GM12878 (cell line): ENCODE results near the gene CNN2. TPM values are rescaled to one million over a fixed set of nuclear protein-coding genes. Genes with fewer than 3 reads are reported as not detected.
A peak's percentile ranks its signal among the peaks of the same experiment; 100 is the strongest.

Experiments
- ATAC-seq: fragments of 200-7000 bp; cut with Tn5 transposase; 3 replicates; pipeline ENCODE4 v1.9.1; 2020; ENCODE audit warnings: mild to moderate bottlenecking, moderate library complexity
- BruUV-seq: library from RNA; stranded (reverse); fragments of 400-500 nt; replicated peaks from 2 replicates; lab custom pipeline; 2021; lab: Mats Ljungman, UMichigan
- CTCF ChIA-PET: fragments of 300-600 bp; sonication (Branson Sonifier 250); formaldehyde crosslinking; extraction: SDS; loops from one replicate; lab custom pipeline; 2021; ENCODE audit warnings: inconsistent platforms; lab: Yijun Ruan, JAX
- POLR2A ChIA-PET: fragments of 350-600 bp; formaldehyde crosslinking; extraction: SDS; loops from one replicate; lab custom pipeline; 2021; ENCODE audit warnings: inconsistent platforms; lab: Charles Lee
- RAD21 ChIA-PET: fragments of 300-600 bp; sonication (Branson Sonifier 250); formaldehyde crosslinking; loops from one replicate; lab custom pipeline; 2023; ENCODE audit warnings: antibody characterized with exemption; ENCODE audit not compliant: unreplicated experiment; lab: Charles Lee
- SMC1A ChIA-PET: fragments of 300-600 bp; sonication (Branson Sonifier 250); formaldehyde crosslinking; loops from one replicate; lab custom pipeline; 2023; ENCODE audit not compliant: unreplicated experiment, uncharacterized antibody; lab: Charles Lee
- DNase-seq: peaks from one replicate; pipeline ENCODE4 v3.0.0-alpha.2; 2011; ENCODE audit warnings: low read depth, low spot score
- FAIRE-seq: peaks from 3 replicates; lab custom pipeline; 2011; peaks lifted over from hg19 to GRCh38; lab: Jason Lieb, UNC
- H2AFZ ChIP-seq: 2 replicates; pipeline ENCODE4 v1.6.0; 2011; ENCODE audit warnings: low read depth, low read length, control low read depth; ENCODE audit not compliant: control insufficient read depth
- H3K27ac ChIP-seq: 2 replicates; pipeline ENCODE4 v1.5.1; 2011; ENCODE audit warnings: control low read depth; ENCODE audit not compliant: control insufficient read depth, insufficient read depth
- H3K27me3 ChIP-seq, 2 experiments: replicated peaks in 1 of 2; 2 replicates each; pipeline versions ENCODE4 v1.6.0 to v1.6.1; 2011; ENCODE audit warnings: low read length in 1 of 2; ENCODE audit not compliant: control insufficient read depth in 2 of 2, insufficient read depth in 2 of 2
- H3K36me3 ChIP-seq, 2 experiments: 2 replicates each; pipeline ENCODE4 v1.5.1; 2011; ENCODE audit warnings: low read length in 1 of 2; ENCODE audit not compliant: control insufficient read depth in 2 of 2, insufficient read depth in 2 of 2
- H3K4me1 ChIP-seq: 2 replicates; pipeline ENCODE4 v1.6.1; 2011; ENCODE audit warnings: mild to moderate bottlenecking, low read length, moderate library complexity, mixed read lengths; ENCODE audit not compliant: control insufficient read depth, insufficient read depth
- H3K4me2 ChIP-seq: 2 replicates; pipeline ENCODE4 v1.6.0; 2011; ENCODE audit warnings: control low read depth; ENCODE audit not compliant: control insufficient read depth, insufficient read depth
- H3K4me3 ChIP-seq: fragments of 200-600 bp; sonication (generic); 2 replicates; pipeline ENCODE4 v1.5.1; 2016
- H3K79me2 ChIP-seq: 2 replicates; pipeline ENCODE4 v1.6.0; 2011; ENCODE audit warnings: low read length; ENCODE audit not compliant: control insufficient read depth, insufficient read depth
- H3K9ac ChIP-seq: 2 replicates; pipeline ENCODE4 v1.8.0; 2011; ENCODE audit warnings: low read length, control low read depth, mixed read lengths; ENCODE audit not compliant: control insufficient read depth, insufficient read depth
- H3K9me3 ChIP-seq: replicated peaks from 3 replicates; pipeline ENCODE4 v1.5.1; 2011; ENCODE audit warnings: mild to moderate bottlenecking, low read length; ENCODE audit not compliant: control insufficient read depth, insufficient read depth
- H4K20me1 ChIP-seq: 2 replicates; pipeline ENCODE4 v1.6.0; 2011; ENCODE audit not compliant: control insufficient read depth, insufficient read depth
- BHLHE40 ChIP-seq, 2 experiments: fragments of 450-650 bp in 1 of 2; IDR thresholded peaks; 2 replicates each; pipeline ENCODE4 v1.6.1; 2011 to 2017; ENCODE audit warnings: low read depth in 2 of 2, borderline replicate concordance in 1 of 2, improper control_type of control experiment in 1 of 2, low read length in 1 of 2, mild to moderate bottlenecking in 1 of 2
- EGR1 ChIP-seq, 2 experiments: IDR thresholded peaks; 1 replicate in 1 of 2; 2 replicates in 1 of 2; pipeline ENCODE4 v1.6.1; 2011 to 2012; ENCODE audit warnings: low read depth in 2 of 2, low read length in 2 of 2, borderline replicate concordance in 1 of 2, mild to moderate bottlenecking in 1 of 2, moderate library complexity in 1 of 2
- HDGF ChIP-seq: fragments of 450-650 bp; IDR thresholded peaks from 2 replicates; pipeline ENCODE4 v1.6.1; 2016; ENCODE audit warnings: antibody characterized with exemption
- SUPT20H ChIP-seq: IDR thresholded peaks from 2 replicates; pipeline ENCODE4 v1.6.1; 2011; ENCODE audit warnings: low read depth, mild to moderate bottlenecking, low read length, moderate library complexity, borderline replicate concordance; ENCODE audit not compliant: control insufficient read depth
- USF1 ChIP-seq: IDR thresholded peaks from 2 replicates; pipeline ENCODE4 v1.6.1; 2011; ENCODE audit warnings: borderline replicate concordance, low read depth, mild to moderate bottlenecking, moderate library complexity, mixed read lengths, low read length; ENCODE audit not compliant: insufficient read depth; ENCODE audit errors: extremely low read length
- ZZZ3 ChIP-seq: IDR thresholded peaks from 2 replicates; pipeline ENCODE4 v1.6.1; 2011; ENCODE audit warnings: low read depth; ENCODE audit not compliant: control insufficient read depth, insufficient read length
- WGBS: methylation state at CpG from one replicate; pipeline ENCODE4 v1.1.6; 2016; ENCODE audit warnings: low lambda C conversion rate; ENCODE audit not compliant: insufficient replicate concordance, insufficient coverage; ENCODE audit errors: missing lambda C conversion rate; 5-methylcytosine and 5-hydroxymethylcytosine counted together
- in situ Hi-C: fragments of 300-500 bp; cut with MboI; formaldehyde crosslinking; loops from 9 replicates; pipeline ENCODE4 v1.14.3; 2018; ENCODE audit warnings: mixed read lengths
- intact Hi-C: fragments of 100-400 bp; cut with micrococcal nuclease; formaldehyde crosslinking; loops from one replicate; pipeline ENCODE4 v1.14.2; 2022; ENCODE audit not compliant: unreplicated experiment
- polyA plus RNA-seq, 11 experiments: library from polyadenylated mRNA; depleted of rRNA in 4 of 11; unstranded in 6 of 11; stranded (reverse) in 5 of 11; fragments of >200 nt; fragmentation: Nextera tagmentation in 4 of 11; fragmentation: Illumina TruSeq in 1 of 11; extraction: Ambion mirVana in 4 of 11; extraction: Trizol in 1 of 11; gene quantifications; 1 replicate in 1 of 11; 2 replicates in 10 of 11; pipeline versions ENCODE4 v1.2.1 to v1.2.3, GENCODE V29; 2011 to 2016; ENCODE audit warnings: inconsistent platforms in 2 of 11, missing spikeins in 2 of 11, low read depth in 1 of 11
- total RNA-seq, 4 experiments: library from RNA; depleted of rRNA in 3 of 4; stranded (reverse); fragments of >200 nt in 3 of 4; fragmentation: Illumina TruSeq in 1 of 4; extraction: Trizol in 1 of 4; gene quantifications; 2 replicates each; pipeline versions ENCODE4 v1.2.1 to v1.2.3, GENCODE V29; 2013 to 2021

Gene CNN2
- total and polyA plus RNA-seq, 10 of the 15 experiments (the other 5 are each of a cell fraction or from before 2014, with no cell fraction given): 34.7 to 311 (median 172) TPM

- FAIRE-seq (peak; percentile 65), DNase-seq (no peak), ATAC-seq (peak; percentile 85)
- Histone ChIP-seq H3K27ac (no peak overlapping the region), H3K9ac (no peak overlapping the region), H2AFZ (no peak overlapping the region), H3K79me2 (peaks cover 4% of the 10 kb centered on the region), H3K4me2 (no peak overlapping the region), H3K9me3 (no peaks in the 10 kb centered on the region), H3K4me3 (no peak overlapping the region), H3K27me3 (no peaks in the 10 kb centered on the region), H4K20me1 (no peaks in the 10 kb centered on the region; the same call in 1 of the 2 replicates), H3K36me3 (peaks cover 14 to 63% of the 10 kb centered on the region in 2 experiments; a peak in 3 of 4 replicates), H3K4me1 (peaks cover 17% of the 10 kb centered on the region)
- TF ChIP-seq SUPT20H: no peak
- TF ChIP-seq ZZZ3: no peak
- peak; percentile 93 for TF ChIP-seq HDGF
- TF ChIP-seq BHLHE40 (IDR thresholded peaks at IDR 0.05; ENCODE audit: borderline replicate concordance in 1 of 2, low read depth in 2 of 2, low read length in 1 of 2): peak; percentile 24 to 36; a peak in 2 of 4 replicates
- TF ChIP-seq EGR1 (IDR thresholded peaks at IDR 0.05; ENCODE audit: borderline replicate concordance in 1 of 2, low read depth in 2 of 2, low read length in 2 of 2): peak in 1 of 2 experiments; percentile 81; a peak in 2 of 3 replicates
- TF ChIP-seq USF1: peak; percentile 26
- intact Hi-C loops: no loop called here
- POLR2A ChIA-PET: interaction anchor here (0.5 to 1.9 kb wide), 6 partner anchors 12 to 90 kb away, joined by 3 to 9 read pairs (median 4); partner anchors contain the start of genes CNN2 and POLR2E
- SMC1A ChIA-PET: interaction anchor here (1.2 kb wide), 2 partner anchors 14 to 21 kb away, joined by 3 to 5 read pairs; no protein-coding TSS in a partner anchor
- RAD21 ChIA-PET: interaction anchor here (0.9 kb wide), 1 partner anchor 15 kb away, joined by 3 read pairs; the partner anchor contains the start of gene ARHGAP45
- in situ Hi-C loops: no loop called here
- BruUV-seq: no TSS peak
- WGBS: 51% methylated on average over 24 of the region's 51 CpGs
- CTCF ChIA-PET: interaction anchor here (1.6 kb wide), 1 partner anchor 11 kb away, joined by 4 read pairs; no protein-coding TSS in a partner anchor
Measured at GRCh38 chr19:1082165-1082927, 55.9 kb downstream of the CNN2 start.
